Caco-2 (cell line): Measurements from ENCODE around the gene TM2D1. TPM values are rescaled to one million over a fixed set of nuclear protein-coding genes. Genes with fewer than 3 reads are reported as not detected.

Experiments used
- BruUV-seq: library from RNA; stranded (reverse); fragments of 400-500 nt; replicated peaks from 2 replicates; lab custom pipeline; 2021; lab: Mats Ljungman, UMichigan
- CTCF ChIA-PET: fragments of 300-600 bp; sonication (Branson Sonifier 250); formaldehyde crosslinking; loops from one replicate; lab custom pipeline; 2022; ENCODE audit warnings: antibody characterized with exemption; lab: Charles Lee
- POLR2A ChIA-PET: fragments of 300-600 bp; sonication (Branson Sonifier 250); formaldehyde crosslinking; loops from one replicate; lab custom pipeline; 2022; ENCODE audit warnings: antibody characterized with exemption; lab: Charles Lee
- DNase-seq, 2 experiments: peaks; one replicate each; pipeline versions ENCODE4 v3.0.0 to v3.0.0-alpha.2; 2020 to 2022
- H3K27me3 ChIP-seq: replicated peaks from 2 replicates; pipeline ENCODE4 v1.6.0; 2011; ENCODE audit warnings: low read length; ENCODE audit not compliant: control insufficient read depth, insufficient read depth
- H3K36me3 ChIP-seq: 2 replicates; pipeline ENCODE4 v1.5.1; 2011; ENCODE audit warnings: low read length; ENCODE audit not compliant: control insufficient read depth, insufficient read depth
- H3K4me1 ChIP-seq: fragments of 250-450 bp; sonication (Bioruptor Pico); 2 replicates; pipeline ENCODE4 v1.5.1; 2020; ENCODE audit warnings: mild to moderate bottlenecking
- H3K4me3 ChIP-seq: 2 replicates; pipeline ENCODE4 v1.5.1; 2011; ENCODE audit warnings: low read depth, mild to moderate bottlenecking, control low read depth, low read length
- H3K9me3 ChIP-seq: fragments of 250-450 bp; sonication (Bioruptor Pico); 2 replicates; pipeline ENCODE4 v1.5.1; 2020; ENCODE audit warnings: mild to moderate bottlenecking, moderate library complexity
- H3K27ac Mint-ChIP-seq: one replicate; pipeline ENCODE4 v1.8.0; 2022; ENCODE audit warnings: mixed read lengths; ENCODE audit not compliant: unreplicated experiment
- H3K27me3 Mint-ChIP-seq: one replicate; pipeline ENCODE4 v1.8.0; 2022; ENCODE audit warnings: mixed read lengths; ENCODE audit not compliant: insufficient read depth, unreplicated experiment
- H3K36me3 Mint-ChIP-seq: one replicate; pipeline ENCODE4 v1.8.0; 2022; ENCODE audit warnings: mild to moderate bottlenecking, mixed read lengths; ENCODE audit not compliant: insufficient read depth, unreplicated experiment
- H3K4me1 Mint-ChIP-seq: one replicate; pipeline ENCODE4 v1.8.0; 2022; ENCODE audit warnings: low read depth, mixed read lengths; ENCODE audit not compliant: unreplicated experiment
- H3K4me3 Mint-ChIP-seq: one replicate; pipeline ENCODE4 v1.8.0; 2022; ENCODE audit warnings: mild to moderate bottlenecking, moderate library complexity, mixed read lengths; ENCODE audit not compliant: unreplicated experiment
- H3K9me3 Mint-ChIP-seq: one replicate; pipeline ENCODE4 v1.8.0; 2022; ENCODE audit warnings: mixed read lengths; ENCODE audit not compliant: unreplicated experiment
- intact Hi-C: fragments of 100-400 bp; cut with micrococcal nuclease; formaldehyde crosslinking; loops from one replicate; pipeline ENCODE4 v1.10.0; 2022; ENCODE audit not compliant: unreplicated experiment
- total RNA-seq: library from RNA; stranded (reverse); gene quantifications from 2 replicates; pipeline ENCODE4 v1.2.3, GENCODE V29; 2022
- TF ChIP-seq, protein P1 (sequence below), 2 experiments: fragments of 200-600 bp in 1 of 2; IDR thresholded peaks; 1 replicate in 1 of 2; 2 replicates in 1 of 2; pipeline versions ENCODE4 v1.5.1 to v1.8.0; 2011 to 2022; ENCODE audit warnings: antibody characterized with exemption in 1 of 2, control low read depth in 1 of 2, inconsistent platforms in 1 of 2, low read depth in 1 of 2, low read length in 1 of 2, mild to moderate bottlenecking in 1 of 2, moderate library complexity in 1 of 2; ENCODE audit not compliant: insufficient read depth in 1 of 2, severe bottlenecking in 1 of 2, unreplicated experiment in 1 of 2

Gene TM2D1
- total RNA-seq, 1 experiment from 2014 or later, result 16.3 TPM

DNA sequence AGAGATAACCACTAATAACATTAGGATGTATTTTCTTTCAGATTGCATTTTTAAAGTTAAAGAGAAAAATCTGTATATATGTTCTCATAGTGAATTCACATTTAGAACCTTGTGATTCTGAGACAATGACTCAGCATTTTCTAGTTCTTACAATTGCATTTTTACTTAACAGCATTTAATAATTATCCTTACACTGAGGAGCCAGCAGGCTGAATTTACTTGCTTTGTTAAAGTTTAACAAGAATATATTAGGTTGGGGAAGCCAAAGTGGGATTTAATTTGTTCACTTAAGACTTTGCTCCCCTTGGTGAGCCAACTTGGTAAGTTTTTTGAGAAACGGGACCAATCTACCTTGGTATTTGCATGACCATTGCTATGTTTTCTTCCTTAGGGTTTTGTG lies 21.9 kb upstream of the TM2D1 start:
- Mint-ChIP-seq H3K9me3 (no peaks in the 10 kb centered on the region), H3K4me3 (no peak overlapping the region), H3K4me1 (peaks cover 11% of the 10 kb centered on the region), H3K36me3 (peaks cover 18% of the 10 kb centered on the region), H3K27me3 (no peaks in the 10 kb centered on the region), H3K27ac (no peak overlapping the region)
- DNase-seq, result no peak
- H3K9me3 ChIP-seq, result no peaks in the 10 kb centered on the region
- intact Hi-C loops, result no loop called here
- BruUV-seq, result no TSS peak
- TF ChIP-seq, protein P1, sequence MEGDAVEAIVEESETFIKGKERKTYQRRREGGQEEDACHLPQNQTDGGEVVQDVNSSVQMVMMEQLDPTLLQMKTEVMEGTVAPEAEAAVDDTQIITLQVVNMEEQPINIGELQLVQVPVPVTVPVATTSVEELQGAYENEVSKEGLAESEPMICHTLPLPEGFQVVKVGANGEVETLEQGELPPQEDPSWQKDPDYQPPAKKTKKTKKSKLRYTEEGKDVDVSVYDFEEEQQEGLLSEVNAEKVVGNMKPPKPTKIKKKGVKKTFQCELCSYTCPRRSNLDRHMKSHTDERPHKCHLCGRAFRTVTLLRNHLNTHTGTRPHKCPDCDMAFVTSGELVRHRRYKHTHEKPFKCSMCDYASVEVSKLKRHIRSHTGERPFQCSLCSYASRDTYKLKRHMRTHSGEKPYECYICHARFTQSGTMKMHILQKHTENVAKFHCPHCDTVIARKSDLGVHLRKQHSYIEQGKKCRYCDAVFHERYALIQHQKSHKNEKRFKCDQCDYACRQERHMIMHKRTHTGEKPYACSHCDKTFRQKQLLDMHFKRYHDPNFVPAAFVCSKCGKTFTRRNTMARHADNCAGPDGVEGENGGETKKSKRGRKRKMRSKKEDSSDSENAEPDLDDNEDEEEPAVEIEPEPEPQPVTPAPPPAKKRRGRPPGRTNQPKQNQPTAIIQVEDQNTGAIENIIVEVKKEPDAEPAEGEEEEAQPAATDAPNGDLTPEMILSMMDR (IDR thresholded peaks at IDR 0.05; ENCODE audit: insufficient read depth in 1 of 2, low read depth in 1 of 2, low read length in 1 of 2, severe bottlenecking in 1 of 2, unreplicated experiment in 1 of 2), result no peak
- peaks cover 18% of the 10 kb centered on the region for H3K4me1 ChIP-seq
- H3K36me3 ChIP-seq, result no peaks in the 10 kb centered on the region
- ChIA-PET CTCF (no interaction called here), POLR2A (no interaction called here)
- H3K27me3 ChIP-seq, result no peaks in the 10 kb centered on the region
- H3K4me3 ChIP-seq, result no peak overlapping the region

DNA sequence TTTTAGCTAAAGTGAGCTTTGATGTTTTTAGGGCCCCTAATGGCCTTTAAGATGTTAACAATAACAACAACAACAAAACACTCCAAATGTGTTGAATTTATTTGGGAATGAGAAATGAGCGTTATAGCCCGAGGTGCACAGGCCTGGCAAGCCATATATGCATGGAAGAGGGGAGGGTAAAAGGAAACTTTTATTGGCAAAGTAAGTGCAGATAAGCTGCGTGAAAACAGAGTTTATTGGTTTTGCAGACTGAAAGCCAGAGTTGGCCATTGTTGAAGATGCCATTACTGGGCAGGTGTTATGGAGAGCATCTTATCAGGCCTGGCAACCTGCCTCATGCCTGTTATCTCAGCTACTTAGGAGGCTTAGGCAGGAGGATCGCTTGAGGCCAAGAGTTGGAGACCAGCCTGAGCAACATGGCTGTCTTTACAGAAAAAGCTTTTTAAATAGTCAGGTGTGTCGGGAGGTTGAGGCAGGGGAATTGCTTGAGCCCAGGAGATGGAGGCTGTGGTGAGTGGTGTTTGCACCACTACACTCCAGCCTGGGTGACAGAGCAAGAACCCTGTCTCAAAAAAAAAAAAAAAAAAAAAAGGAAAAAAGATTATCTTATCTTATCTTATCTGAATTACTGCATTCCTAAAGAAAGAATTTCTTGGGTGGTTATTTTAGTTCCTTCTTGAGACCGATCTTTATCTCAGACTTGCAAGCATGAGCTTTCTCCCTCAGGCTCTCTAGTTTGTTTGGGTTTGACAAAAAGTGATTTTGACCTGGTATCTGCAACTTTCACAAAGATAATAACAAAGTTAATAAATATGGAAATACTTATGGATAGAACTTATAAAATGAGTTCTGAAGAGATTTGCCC lies 19.0 kb upstream of the TM2D1 start:
- no peaks in the 10 kb centered on the region for H3K36me3 ChIP-seq
- TF ChIP-seq, protein P1 (IDR thresholded peaks at IDR 0.05; ENCODE audit: insufficient read depth in 1 of 2, low read depth in 1 of 2, low read length in 1 of 2, severe bottlenecking in 1 of 2, unreplicated experiment in 1 of 2), result no peak
- Mint-ChIP-seq H3K27ac (peak overlapping the region; percentile 87), H3K4me1 (peaks cover 11% of the 10 kb centered on the region), H3K4me3 (peak overlapping the region; percentile 86), H3K9me3 (no peaks in the 10 kb centered on the region), H3K27me3 (no peaks in the 10 kb centered on the region), H3K36me3 (peaks cover 21% of the 10 kb centered on the region)
- no peaks in the 10 kb centered on the region for H3K9me3 ChIP-seq
- ChIA-PET POLR2A (interaction anchor here (0.6 kb wide), 2 partner anchors 10 to 93 kb away, joined by 8 to 9 read pairs; no protein-coding TSS in a partner anchor), CTCF (interaction anchor here (0.6 to 0.7 kb wide), 2 partner anchors 416 to 432 kb away, joined by 7 to 12 read pairs; no protein-coding TSS in a partner anchor)
- no peaks in the 10 kb centered on the region for H3K27me3 ChIP-seq
- peak overlapping the region; percentile 46 for H3K4me3 ChIP-seq
- intact Hi-C loops, result loop anchor here (5.0 kb wide), 1 partner anchor 42 kb away; no protein-coding TSS in a partner anchor
- TSS peak; percentile 44 for BruUV-seq
- peak; percentile 55 to 80 for DNase-seq
- peaks cover 22% of the 10 kb centered on the region for H3K4me1 ChIP-seq

DNA sequence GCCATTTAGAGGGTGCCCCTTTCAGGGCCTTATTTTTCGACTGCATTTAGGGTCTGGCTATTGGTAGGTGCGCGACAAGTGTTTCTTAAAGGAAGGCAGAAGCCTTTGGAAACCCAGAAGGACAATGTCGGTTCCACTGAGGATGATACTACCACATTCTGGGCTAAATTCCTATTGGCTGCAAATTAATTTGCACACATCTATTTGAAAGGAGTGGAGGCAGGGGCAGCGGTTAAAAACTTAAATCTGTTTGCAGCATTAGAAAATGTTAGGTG lies 18.4 kb upstream of the TM2D1 start:
- CTCF ChIA-PET, result no interaction called here
- Mint-ChIP-seq H3K9me3 (no peaks in the 10 kb centered on the region), H3K27ac (peak overlapping the region; percentile 87), H3K27me3 (no peaks in the 10 kb centered on the region), H3K4me3 (peak overlapping the region; percentile 86), H3K4me1 (peaks cover 11% of the 10 kb centered on the region), H3K36me3 (peaks cover 21% of the 10 kb centered on the region)
- peaks cover 22% of the 10 kb centered on the region for H3K4me1 ChIP-seq
- H3K27me3 ChIP-seq, result no peaks in the 10 kb centered on the region
- no TSS peak for BruUV-seq
- peak overlapping the region; percentile 46 for H3K4me3 ChIP-seq
- H3K9me3 ChIP-seq, result no peaks in the 10 kb centered on the region
- intact Hi-C loops, result loop anchor here (5.0 kb wide), 1 partner anchor 41 kb away; no protein-coding TSS in a partner anchor
- no peak for DNase-seq
- POLR2A ChIA-PET, result no interaction called here
- TF ChIP-seq, protein P1 (IDR thresholded peaks at IDR 0.05; ENCODE audit: insufficient read depth in 1 of 2, low read depth in 1 of 2, low read length in 1 of 2, severe bottlenecking in 1 of 2, unreplicated experiment in 1 of 2), result no peak
- H3K36me3 ChIP-seq, result no peaks in the 10 kb centered on the region
